Choroid plexus epithelial cell (primary cell): ENCODE results near the gene RPL15.
A peak's percentile ranks its signal among the peaks of the same experiment; 100 is the strongest.
"Not testable (repeated sequence)": the region's sequence is repeated elsewhere in the genome, so short reads cannot be mapped to it uniquely, and the experiment has no call there.

ENCODE experiments used
- DNase-seq: peaks from one replicate; pipeline ENCODE4 v3.0.0-alpha.2; 2010; ENCODE audit warnings: low read depth
- H3K4me3 ChIP-seq: 2 replicates; pipeline ENCODE4 v1.5.1; 2011; ENCODE audit warnings: low read depth, mild to moderate bottlenecking, control low read depth, low read length, moderate library complexity
- CTCF ChIP-seq: conservative IDR thresholded peaks from 2 replicates; pipeline ENCODE4 v1.5.1; 2011; ENCODE audit warnings: low read depth, mild to moderate bottlenecking, control low read depth, inconsistent platforms, low read length, moderate library complexity

Gene RPL15

GRCh38 chr3:23913182-23913581, 3.8 kb upstream of the RPL15 start:
- no peak for DNase-seq
- H3K4me3 ChIP-seq: no peak overlapping the region
- no peak for TF ChIP-seq CTCF

- DNase-seq: no peak
- H3K4me3 ChIP-seq: no peak overlapping the region
- no peak for TF ChIP-seq CTCF
Measured at GRCh38 chr3:23913873-23914743, 2.8 kb upstream of the RPL15 start.

GRCh38 chr3:23915537-23916108, 1.3 kb upstream of the RPL15 start:
- TF ChIP-seq CTCF: no peak
- peak; percentile 86 for DNase-seq
- H3K4me3 ChIP-seq: peak overlapping the region; percentile 99

GRCh38 chr3:23916152-23916885, 613 bp upstream of the RPL15 start:
- no peak for TF ChIP-seq CTCF
- no peak for DNase-seq
- H3K4me3 ChIP-seq: peak overlapping the region; percentile 99

- peak overlapping the region; percentile 99 for H3K4me3 ChIP-seq
- DNase-seq: peak; percentile 50
Measured at GRCh38 chr3:23917679-23918303, 859 bp downstream of the RPL15 start.

- peak overlapping the region; percentile 99 for H3K4me3 ChIP-seq
- DNase-seq: not testable (repeated sequence)
Measured at GRCh38 chr3:23918331-23918730, 1.4 kb downstream of the RPL15 start.

- DNase-seq: no peak
- no peak for TF ChIP-seq CTCF
- no peak overlapping the region for H3K4me3 ChIP-seq
Measured at GRCh38 chr3:23919628-23920027, 2.7 kb downstream of the RPL15 start.
